Measurements from ENCODE around the gene TBC1D24.

Gene TBC1D24

GRCh38 chr16:2482708-2483534 lies 8.0 kb downstream of the TBC1D24 start:
- no peak for DNase-seq (ENCODE audit: low read depth in 1 of 2, low spot score in 1 of 2)

DNA sequence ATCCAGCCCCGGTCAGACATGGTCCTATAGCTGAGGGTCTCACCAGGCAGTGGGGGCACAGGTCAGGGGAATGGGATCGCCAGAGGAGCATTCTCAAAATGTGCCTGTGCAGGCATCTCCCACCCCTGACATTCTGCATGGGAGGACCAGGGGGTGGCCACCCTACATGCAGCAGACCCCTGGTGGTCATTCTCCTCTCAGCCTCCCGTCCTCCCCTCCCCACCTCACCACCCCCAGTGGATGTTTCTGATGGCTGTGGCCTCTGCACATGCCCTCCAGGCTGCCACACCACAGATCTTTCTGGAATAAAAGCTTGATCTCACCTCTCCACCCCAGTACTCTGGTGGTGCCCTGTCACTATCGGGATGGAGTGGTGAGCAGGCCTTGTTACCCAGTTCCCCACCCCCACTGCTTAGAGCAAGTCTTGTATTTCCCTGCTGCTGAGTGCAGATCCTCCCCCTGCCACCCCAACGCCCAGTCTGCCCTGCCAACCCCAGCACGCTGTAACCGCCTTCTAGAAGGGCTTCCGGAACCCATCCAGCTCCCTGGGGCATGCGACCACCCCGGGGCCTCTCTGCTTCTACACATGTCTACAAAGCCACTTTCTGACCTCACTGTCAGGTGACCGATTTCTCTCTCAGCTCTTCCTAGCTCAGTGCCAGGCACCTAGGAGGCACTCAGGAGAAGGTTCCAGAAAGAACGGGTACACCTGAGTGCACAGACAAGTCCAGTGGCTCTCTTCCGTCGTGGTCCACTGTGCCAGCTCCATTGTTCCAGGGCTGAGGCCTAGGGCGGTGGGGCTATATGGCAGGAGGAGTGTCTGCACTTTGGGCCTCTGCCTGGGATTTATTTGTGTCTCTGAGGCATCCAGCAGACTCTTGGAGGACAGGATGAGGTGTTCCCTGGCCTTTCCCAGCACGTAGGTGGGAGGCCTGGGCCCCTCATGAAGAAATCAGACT lies 9.3 kb downstream of the TBC1D24 start:
- no peak for DNase-seq (ENCODE audit: low read depth in 1 of 2, low spot score in 1 of 2)

GRCh38 chr16:2484898-2485508 lies 10.1 kb downstream of the TBC1D24 start:
- no peak for DNase-seq (ENCODE audit: low read depth in 1 of 2, low spot score in 1 of 2)

DNA sequence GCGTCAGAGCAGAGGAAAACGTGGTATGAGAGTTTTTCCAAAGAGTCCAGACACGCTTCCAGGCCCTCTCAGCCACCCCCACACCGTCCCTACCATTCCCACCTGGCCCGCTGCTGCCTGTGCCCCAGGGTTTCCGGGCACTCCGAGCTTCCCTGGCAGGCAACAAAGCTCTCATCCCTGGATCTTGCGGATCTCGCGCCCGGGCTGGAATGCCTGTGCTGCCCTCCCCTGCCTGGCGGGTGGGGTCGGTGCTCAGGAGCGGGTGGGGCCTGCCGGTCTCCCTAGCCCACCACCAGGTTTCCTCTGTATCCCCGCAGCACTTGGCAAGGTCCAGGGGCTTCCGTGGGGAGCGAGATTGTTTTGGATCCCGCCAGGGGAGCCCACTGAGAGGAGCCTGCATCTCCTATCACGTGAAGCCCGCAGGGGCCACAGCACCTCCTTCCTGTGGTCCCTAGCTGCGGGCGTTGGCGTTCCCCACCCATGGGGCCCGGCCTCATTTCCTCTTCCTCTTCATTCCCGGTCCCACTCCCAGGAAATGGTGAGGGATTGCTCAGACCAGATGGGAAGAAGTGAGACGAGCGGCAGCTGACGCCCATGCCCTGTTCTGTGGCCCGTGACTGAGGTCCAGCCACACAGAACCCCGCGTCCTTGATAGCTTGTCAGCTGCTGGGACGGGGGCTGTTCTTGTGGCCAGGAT lies 11.0 kb downstream of the TBC1D24 start:
- DNase-seq (ENCODE audit: low read depth in 1 of 2, low spot score in 1 of 2): no peak

DNA sequence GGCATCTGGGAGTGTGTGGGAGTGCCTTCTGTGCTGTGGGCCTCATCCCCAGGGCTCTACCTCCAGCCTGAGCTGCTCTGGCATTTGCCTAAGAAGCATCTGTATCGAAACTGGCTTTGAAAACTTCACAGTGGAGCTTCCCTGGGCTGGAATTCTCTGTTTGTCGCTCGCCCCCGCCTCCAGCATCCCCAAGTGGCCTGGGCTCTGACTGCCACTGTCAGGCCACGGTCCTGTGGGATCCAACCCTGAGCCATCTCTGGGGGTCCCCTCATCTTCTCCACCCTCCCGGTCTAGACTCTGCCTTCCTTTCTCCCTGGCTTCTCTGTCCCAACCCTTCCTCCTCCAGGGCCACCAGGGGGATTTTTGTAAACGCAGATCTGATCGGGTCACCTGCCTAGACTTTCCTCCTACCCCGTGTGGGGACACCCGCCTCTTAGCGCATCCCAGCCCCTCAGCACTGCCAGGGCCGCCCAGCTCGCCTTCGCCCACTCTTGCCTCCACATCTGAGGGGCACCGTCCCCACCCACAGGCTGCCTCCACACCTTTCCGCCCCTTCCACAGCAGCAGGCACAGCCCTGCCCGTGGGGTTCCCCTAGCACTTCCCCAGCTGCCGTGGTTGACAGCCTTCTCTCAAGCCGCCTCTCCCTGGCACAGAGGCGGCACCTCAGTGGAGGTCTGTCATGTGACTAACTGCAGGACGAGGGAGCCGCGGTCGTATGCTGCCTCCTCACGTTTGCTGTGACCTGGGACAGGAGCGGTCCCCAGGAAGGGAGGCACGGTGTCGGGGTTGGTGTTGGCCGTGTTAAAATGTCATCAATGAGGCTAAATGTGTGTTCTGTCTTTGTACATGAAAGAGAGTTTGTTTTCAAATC lies 12.0 kb downstream of the TBC1D24 start:
- peak; percentile 51 to 61 for DNase-seq (ENCODE audit: low read depth in 1 of 2, low spot score in 1 of 2)

GRCh38 chr16:2487517-2487842 lies 12.6 kb downstream of the TBC1D24 start:
- DNase-seq (ENCODE audit: low read depth in 1 of 2, low spot score in 1 of 2): no peak

DNA sequence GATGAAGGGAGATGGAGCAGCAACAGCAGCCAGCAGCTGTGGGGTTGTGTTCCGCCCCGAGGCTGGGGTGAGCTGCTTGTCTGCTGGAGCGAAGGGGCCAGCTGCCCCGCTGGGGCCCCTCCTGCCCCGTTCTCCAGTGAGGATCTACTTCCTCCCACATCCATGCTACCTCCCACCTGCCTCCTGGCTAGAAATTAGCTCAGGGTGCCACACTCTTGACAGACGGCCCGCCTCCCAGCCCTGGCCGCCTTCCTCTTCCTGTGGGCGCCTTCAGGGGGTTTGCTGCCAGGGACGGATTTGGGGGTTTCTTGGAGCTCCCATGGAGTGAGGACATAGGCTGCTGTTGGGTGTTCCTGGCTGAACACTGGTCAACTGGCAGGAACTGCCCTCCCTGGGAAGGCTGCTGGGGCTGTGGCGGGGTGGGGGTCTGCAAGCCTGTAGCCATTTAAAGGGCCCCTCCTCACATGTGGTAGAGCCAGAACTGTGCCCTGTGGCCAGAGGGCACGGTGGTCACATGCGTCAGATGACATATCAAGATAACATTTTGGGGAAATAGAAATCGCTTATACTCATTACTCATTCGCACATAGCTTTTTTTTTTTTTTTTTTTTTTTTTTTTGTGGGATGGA lies 13.1 kb downstream of the TBC1D24 start:
- DNase-seq (ENCODE audit: low read depth in 1 of 2, low spot score in 1 of 2): no peak

DNA sequence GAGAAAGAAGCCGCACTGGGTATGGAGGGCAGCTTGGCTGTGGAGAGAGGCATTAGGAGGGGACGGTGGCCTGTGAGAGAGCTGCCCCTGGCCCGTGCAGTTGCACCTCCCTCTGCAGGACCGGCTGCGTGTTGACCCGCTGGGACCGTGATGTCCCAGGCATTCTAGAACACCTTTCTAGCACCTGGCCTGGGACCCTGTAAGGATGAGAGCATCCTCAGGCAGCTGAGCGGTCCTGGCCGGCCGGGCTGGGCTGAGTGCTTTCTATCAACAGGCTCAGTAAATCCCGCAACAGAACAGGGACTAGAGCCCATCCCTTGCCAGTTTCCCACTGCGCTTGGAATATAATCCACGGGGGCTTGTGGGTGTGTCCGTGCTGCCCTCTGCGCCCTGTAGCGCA lies 14.7 kb downstream of the TBC1D24 start:
- DNase-seq (ENCODE audit: low read depth in 1 of 2, low spot score in 1 of 2): no peak

DNA sequence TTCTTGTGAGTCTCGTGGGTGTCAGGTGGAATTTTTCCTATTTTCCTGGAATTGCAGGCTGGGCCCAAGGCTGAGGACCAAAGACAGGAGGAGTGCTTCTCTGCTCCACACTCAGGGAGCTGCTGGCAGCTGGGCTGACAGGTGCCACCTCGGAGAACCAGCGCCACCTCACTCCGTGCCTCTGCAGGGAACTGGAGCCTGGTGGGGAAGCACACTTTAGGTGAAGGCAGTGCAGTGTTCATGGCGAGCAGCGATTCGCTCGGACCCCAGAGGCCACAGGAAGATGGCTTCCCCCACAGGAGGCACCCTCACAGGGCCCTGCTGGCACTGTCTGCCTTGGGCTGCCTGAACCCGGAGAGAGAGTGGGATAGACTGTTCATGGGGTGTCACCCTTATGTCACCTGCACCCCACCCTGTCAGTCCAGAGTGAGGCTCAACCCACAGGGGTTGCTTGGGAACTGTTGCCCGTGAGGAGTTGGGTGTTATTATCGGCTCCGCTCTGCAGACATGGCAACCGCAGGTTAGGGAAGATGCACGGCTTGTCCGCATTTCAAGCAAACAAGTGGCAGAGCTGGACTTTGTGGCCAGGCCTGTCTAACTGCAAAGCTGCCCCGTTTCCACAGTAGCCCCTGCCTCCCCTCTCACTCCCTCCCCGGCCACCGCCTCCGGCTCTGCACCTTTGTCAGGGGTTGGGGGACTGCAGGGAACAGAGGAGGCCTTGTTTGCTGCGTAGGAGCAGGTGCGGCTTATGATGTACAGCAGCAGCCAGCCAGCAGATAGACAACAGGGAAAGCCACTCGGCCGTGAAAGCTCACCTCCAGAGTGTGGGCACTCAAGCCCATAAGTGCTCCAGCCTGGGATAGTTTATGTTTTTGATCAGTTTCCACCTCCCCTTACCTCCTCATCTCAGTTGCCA lies 15.5 kb downstream of the TBC1D24 start:
- DNase-seq (ENCODE audit: low read depth in 1 of 2, low spot score in 1 of 2): no peak

DNA sequence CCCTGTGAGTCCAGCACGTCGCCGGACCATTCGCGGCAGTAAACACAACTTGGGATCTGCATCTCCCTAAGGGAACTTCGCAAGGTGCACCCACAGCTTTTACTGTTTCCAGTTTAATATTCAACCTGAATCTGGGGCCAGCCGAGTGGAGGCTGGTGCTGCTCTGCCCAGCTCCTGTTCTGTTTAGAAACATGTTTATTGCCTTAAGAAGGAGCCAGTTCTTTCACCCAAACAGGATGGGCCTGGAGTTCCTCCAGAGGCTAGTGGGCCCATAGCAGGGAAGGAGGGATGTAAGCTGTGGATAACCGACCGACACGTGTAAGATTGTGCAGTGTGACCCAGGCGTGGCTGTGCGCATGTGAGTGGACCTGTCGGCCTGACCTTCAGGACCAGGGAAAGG lies 17.4 kb downstream of the TBC1D24 start:
- DNase-seq (ENCODE audit: low read depth in 1 of 2, low spot score in 1 of 2): no peak

- no peak for DNase-seq (ENCODE audit: low read depth in 1 of 2, low spot score in 1 of 2)
Measured at GRCh38 chr16:2493605-2494004, 18.7 kb downstream of the TBC1D24 start.

- no peak for DNase-seq (ENCODE audit: low read depth in 1 of 2, low spot score in 1 of 2)
Measured at GRCh38 chr16:2494616-2495015, 19.7 kb downstream of the TBC1D24 start.

DNA sequence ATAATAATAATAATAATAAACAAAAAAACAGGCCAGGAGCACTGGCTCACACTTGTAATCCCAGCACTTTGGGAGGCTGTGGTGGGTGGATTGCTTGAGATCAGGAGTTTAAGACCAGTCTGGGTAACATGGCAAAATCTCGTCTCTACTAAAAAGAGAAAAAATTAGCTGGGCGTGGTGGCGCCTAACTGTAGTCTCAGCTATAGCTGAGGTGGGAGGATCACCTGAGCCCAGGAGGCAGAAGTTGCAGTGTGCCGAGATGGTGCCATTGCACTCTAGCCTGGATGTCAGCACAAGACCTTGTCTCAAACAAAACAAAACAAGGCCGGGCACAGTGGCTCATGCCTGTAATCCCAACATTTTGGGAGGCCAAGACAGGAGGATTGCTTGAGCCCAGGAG lies 20.1 kb downstream of the TBC1D24 start:
- DNase-seq (ENCODE audit: low read depth in 1 of 2, low spot score in 1 of 2): no peak

DNA sequence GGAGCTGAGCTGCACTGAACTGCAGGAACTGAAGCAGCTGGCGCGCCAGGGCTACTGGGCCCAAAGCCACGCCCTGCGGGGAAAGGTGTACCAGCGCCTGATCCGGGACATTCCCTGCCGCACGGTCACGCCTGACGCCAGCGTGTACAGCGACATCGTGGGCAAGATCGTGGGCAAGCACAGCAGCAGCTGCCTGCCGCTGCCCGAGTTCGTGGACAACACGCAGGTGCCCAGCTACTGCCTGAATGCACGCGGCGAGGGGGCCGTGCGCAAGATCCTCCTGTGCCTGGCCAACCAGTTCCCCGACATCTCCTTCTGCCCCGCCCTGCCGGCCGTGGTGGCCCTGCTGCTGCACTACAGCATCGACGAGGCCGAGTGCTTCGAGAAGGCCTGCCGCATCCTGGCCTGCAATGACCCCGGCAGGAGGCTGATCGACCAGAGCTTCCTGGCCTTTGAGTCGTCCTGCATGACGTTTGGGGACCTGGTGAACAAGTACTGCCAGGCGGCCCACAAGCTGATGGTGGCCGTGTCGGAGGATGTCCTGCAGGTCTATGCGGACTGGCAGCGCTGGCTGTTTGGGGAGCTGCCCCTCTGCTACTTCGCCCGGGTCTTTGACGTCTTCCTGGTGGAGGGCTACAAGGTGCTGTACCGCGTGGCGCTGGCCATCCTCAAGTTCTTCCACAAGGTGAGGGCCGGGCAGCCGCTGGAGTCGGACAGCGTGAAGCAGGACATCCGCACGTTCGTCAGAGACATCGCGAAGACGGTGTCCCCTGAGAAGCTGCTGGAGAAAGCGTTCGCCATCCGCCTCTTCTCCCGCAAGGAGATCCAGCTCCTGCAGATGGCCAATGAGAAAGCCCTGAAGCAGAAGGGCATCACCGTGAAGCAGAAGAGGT lies 21.5 kb downstream of the TBC1D24 start:
- no peak for DNase-seq (ENCODE audit: low read depth in 1 of 2, low spot score in 1 of 2)

DNA sequence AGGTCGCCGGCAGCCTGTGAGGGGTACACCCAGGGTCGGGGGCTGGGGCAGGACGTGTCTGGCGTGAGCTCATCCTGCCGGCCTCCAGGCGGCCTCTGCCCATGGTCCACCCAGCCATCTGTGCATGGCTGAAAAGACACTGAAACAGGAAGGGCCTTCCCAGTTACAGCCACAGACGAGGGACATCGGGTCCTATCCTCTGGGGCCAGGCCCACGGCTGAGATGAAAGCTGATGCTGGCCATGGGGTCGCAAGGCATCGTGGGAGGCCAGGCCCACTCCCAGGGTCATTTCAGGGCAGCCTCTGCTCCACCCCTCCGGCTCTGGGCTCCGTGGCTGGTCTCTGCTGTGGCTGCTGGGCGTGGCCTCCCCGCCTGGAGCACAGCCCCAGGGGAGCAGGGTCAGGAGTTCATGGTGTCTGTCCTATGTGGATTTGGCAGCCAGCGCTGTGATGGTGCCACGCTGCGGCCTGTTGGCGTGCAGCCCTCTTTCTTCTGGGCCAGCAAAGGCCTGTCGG lies 22.2 kb downstream of the TBC1D24 start:
- DNase-seq (ENCODE audit: low read depth in 1 of 2, low spot score in 1 of 2): no peak

GRCh38 chr16:2497695-2498484 lies 23.0 kb downstream of the TBC1D24 start:
- DNase-seq (ENCODE audit: low read depth in 1 of 2, low spot score in 1 of 2): no peak

Data from activated T-helper 1 cell treated with anti-CD3 and anti-CD28 coated beads, Interleukin-2, amount 50 U/mL, for 16 hours (primary cell).